GM21786 (cell line): Measurements from ENCODE around the gene ADM2.
"Not testable (repeated sequence)": the region's sequence is repeated elsewhere in the genome, so short reads cannot be mapped to it uniquely, and the experiment has no call there.

Experiments used
- ATAC-seq: cut with Tn5 transposase; IDR thresholded peaks from one replicate; pipeline ENCODE4 v1.9.1; 2021; ENCODE audit not compliant: unreplicated experiment

Gene ADM2, protein sequence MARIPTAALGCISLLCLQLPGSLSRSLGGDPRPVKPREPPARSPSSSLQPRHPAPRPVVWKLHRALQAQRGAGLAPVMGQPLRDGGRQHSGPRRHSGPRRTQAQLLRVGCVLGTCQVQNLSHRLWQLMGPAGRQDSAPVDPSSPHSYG

DNA sequence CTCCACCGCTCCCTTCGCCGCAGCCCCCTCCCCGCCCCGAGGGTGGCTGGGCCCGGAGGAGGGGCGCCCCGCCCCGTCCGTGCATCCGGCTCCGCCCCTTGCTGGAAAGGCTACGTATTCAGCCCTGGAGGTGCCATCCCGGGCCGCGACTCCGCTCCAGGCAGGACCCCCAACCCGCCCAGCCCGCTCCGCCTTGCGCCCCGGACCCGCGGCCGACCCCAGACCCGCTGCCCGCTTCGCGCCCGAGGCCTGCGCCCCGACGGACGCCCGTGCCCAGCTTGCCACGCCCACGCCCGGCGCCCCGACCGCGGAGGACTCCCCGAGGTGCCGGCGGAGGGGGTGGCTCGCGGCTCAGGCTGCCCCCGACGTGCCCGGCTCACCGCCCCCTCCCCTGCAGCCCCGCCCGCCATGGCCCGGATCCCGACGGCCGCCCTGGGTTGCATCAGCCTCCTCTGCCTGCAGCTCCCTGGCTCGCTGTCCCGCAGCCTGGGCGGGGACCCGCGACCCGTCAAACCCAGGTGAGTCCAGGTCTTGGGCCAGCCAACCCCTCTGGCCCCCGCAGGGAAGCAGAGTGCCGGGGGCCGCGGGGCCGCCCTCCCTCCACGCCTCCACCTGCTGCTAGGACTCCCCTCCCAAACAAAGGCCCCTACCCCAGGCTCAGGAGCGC, at the start of gene ADM2:
TSS of gene ADM2 (plus strand) at position 104 of the 667 bp plus-strand sequence. CDS start at position 409, 305 bp downstream.
- no peak for ATAC-seq

DNA sequence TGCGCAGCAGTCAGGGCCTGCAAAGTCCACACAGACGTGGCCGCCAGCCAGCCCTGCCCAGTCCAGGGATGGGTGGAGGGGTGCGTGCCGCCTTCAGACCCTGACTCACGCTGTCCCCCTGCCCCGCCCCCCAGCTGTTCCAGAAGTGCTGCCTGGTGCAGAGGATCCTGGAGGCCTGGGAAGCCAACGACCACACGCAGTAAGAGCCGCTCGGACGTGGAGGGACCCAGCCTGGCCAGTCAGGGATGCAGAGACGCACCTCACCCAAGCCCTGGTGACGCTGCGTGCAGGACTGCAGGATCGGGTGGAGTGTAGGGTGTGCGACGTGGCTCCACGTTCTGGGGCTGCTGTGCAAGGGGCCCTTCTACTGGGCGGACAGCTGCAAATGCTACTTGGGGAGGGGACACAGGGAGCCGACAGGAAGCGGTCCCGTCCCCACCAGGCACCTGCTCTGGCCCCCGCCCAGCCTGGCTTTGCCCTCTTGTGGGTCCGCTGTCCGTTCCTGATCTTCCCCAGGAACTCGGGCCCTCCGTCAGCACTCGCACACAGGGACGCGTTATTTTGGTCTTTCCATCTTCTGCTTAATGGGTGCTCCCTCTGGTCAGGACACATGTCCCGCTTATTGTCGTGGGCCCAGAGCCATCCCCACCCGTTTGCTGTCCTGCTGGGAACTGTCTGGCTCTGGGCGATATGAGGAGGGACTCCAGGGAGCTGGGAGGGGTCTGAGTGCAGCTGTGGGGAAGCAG, 49.0 kb upstream of the ADM2 start:
- no peak for ATAC-seq

DNA sequence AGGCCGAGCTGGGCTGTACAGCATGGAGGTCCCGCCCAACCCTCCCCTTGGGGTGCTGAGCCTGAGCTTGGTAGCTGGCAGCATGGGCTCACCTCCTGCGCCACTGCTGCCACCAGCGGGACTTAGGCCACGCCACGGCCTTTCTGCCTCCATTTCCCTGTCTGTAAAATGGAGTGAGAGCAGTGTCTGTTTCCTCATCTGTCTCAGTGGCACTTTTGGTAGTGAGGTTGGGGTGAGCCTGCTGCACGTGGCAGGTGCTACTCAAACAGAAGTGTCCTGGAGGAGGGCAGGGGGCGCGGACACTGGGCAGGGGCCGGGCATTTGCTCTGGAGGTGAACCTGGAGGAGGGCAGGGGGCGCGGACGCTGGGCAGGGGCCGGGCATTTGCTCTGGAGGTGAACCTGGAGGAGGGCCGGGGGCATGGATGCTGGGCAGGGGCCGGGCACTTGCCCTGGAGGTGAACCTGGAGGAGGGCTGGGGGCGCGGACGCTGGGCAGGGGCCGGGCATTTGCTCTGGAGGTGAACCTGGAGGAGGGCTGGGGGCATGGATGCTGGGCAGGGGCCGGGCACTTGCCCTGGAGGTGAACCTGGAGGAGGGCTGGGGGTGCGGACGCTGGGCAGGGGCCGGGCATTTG, 48.3 kb upstream of the ADM2 start:
- ATAC-seq, result not testable (repeated sequence)

DNA sequence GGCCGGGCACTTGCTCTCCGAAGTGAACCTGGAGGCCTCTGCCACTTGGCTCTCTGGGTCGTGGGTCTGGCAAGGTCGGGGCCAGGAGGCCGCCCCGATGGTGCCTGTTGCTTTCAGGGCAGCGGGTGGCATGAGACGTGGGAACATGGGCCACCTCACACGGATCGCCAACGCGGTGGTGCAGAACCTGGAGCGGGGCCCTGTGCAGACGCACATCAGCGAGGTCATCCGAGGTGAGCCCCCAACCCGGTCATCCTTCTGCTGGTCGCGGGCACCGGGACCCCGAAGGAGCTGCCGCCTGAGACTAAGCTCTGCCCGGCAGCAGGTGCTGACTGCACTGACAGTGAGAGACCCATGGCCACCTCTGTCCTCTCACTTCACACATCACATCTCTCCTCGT, 46.5 kb upstream of the ADM2 start:
- ATAC-seq, result no peak

DNA sequence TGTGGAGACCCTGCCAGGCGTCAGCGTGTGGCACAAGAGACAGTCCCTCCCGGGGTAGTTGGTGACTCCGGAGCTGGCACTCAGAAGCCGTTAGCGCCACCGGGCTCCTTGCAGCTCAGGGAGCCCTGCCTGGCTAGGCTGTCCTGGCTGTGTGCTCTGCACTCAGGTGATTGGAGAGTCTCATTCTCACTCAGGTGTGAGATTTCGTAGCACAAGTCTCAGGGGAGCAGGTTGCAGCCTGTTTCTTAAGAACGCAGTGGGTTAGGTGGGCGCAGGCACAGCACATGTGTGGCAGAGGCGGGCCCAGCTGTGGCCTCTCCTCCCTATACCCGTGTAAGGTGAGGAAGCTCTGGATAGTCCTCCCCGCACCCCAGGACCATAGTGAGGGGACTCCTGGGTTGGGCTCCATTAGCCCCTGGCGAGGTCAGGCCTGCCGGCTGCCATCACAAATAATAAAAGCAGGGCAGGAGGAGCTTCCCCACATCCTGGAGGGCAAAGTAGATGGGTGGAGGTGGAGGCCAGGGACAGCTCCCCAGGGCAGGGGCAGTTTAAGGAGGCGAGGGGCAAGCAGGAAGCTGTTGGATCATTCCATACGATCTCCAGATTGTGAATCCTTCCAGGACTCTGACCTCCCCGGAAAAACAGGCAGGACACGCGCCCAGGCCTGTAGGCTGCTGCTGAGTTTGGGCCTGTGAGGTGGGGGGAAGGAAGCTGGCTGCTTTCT, 45.9 kb upstream of the ADM2 start:
- ATAC-seq, result no peak

DNA sequence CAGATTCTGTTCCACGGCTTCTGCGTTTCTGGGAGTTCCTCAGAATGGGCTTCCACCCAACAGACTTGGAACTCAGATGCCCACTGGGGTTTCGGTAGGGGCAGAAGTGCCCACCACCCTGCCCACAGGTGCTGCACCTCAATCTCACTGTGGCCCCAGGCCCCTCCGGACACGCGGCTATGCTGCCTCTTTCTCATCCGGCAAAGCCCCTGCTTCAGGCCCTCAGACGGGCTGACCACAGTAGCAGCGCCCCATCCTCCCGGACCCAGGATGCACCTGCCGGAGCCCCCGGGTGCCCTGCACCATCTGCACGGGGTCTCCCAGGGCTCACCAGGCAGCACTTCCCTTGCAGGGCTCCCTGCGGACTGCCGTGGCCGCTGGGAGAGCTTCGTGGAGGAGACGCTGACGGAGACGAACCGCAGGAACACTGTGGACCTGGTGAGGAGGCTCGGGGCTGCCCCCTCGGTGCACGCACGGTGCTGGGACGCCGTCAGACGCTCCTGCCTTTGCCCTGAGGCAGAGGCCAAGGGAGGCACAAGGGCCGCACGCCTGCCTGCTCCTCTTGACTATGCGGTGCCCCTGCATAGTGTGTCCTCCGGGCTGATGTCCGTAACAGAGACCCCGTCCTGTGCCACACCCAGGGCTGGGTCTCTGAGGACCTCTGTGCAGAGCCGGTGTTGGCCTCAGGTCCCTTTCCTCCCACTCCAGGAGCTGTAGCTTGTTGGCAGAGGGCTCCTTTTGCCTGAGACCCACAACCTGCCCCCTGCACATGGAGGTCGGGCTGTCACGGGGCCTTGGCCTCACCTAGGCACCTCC, 45.1 kb upstream of the ADM2 start:
- ATAC-seq, result no peak

DNA sequence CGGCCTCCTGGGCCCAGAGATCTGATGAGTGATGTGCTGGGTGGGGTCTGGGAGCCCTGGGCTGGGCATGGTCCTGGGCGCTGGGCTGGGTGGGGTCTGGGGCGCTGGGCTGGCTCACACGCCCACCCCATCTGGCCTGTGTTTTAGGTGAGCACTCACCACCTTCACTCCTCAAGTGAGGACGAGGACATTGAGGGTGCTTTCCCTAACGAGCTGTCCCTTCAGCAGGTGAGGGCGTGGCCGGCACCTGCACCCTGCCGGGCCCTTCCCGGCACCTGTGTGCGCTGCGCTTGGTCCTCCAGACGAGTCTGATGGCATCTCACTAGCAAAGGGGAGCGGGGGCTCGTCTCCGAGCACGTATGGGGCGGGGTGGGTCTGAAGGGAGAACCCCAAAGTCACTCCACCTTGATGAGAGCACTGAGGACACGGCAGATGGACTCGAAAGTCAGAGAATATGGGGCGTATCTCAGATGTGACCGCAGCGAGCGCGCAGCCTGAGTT, 44.5 kb upstream of the ADM2 start:
- ATAC-seq, result no peak

DNA sequence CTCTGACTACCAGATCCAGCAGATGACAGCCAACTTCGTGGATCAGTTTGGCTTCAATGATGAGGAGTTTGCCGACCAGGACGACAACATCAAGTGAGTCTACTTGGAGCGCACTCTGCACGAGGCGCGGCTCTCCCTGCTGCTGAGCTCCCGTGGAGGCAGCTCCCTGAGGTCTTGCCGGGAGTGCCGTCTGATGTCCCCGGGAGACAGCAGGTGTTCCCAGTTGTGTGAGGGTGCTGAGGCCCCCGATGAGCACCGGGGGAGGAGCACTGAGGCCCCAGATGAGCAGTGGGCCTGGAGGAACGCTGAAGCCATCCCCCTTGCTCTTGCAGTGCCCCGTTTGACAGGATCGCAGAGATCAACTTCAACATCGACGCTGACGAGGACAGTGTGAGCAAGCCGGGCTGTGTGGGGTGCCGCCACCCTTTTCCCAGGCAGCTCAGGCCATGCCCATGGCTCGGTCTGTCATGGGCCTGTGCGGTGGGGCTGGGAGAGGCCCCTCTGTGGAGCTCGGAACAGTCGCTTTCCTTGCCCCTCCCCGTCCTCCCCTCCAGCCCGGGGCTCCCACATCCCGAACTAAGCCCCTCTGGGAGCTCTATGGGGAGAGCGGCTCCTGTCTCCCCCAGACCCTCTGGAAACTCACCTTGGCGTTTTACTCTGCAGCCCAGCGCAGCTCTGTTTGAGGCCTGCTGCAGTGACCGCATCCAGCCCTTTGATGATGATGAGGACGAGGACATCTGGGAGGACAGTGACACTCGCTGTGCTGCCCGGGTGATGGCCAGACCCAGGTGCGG, 43.6 kb upstream of the ADM2 start:
- ATAC-seq, result no peak

DNA sequence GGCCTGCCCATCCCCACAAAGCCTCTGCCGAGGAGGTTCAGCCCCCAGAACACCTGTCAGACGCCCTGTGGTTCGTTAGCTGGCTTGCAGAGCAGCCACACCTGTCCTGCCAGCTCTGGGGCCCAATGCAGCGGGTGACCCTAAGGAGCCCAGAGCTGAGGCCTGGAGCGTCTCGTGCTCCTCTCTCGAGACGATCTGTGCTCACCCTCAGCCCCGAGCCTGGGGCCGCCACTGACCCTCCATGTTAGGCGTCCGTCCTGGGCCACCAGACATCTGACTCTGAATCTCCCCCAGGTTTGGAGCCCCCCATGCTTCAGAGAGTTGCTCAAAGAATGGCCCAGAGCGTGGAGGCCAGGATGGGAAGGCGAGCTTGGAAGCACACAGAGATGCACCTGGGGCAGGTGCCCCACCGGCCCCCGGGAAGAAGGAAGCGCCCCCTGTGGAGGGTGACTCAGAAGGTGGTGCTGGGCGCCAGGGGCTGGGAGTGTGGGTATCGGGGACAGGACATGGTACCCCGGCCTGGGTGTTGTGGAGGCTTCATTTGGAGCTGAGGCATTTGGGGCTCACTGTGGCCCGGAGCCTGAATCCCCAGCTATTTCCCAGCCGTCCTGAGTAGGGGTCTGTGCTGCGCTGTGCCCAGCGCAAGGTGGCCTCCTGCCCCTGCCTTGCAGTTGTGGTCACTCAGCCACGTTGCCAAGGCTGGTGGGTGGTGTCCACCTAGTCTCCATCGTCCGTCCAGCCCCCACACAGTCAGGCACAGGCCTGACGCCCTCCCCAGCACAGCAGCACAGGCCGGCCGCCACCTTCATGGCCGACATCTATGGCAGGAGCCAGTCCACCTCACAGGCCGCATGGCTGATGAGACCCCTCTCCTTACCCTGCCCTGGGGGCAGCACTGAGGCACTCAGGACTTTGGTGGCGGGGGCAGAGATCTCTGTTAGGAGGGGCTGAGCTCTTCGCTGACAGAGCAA, 42.8 kb upstream of the ADM2 start:
- no peak for ATAC-seq

DNA sequence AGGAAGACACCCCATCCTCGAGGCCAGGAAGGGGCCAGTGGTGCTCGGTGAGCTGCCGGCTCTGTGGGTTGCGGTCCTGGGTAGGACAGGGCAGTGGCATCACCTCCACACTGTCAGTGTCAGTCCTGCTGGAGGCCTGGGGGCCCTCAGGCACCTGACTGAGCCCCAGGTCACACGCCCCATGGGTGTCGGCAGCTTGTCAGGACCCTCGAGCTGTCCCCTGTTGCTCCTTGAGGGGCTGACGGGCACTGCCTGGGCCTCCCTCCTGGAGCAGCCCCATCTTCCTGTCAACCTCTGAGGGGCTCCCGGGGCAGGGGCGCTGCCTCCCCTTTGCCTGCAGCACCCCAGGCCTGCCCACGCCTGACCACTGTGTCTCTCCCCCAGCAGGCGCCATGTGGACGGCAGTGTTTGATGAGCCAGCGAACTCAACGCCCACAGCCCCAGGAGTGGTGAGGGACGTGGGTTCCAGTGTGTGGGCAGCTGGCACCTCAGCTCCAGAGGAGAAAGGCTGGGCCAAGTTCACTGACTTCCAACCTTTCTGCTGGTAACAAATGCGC, 42.0 kb upstream of the ADM2 start:
- ATAC-seq, result no peak

DNA sequence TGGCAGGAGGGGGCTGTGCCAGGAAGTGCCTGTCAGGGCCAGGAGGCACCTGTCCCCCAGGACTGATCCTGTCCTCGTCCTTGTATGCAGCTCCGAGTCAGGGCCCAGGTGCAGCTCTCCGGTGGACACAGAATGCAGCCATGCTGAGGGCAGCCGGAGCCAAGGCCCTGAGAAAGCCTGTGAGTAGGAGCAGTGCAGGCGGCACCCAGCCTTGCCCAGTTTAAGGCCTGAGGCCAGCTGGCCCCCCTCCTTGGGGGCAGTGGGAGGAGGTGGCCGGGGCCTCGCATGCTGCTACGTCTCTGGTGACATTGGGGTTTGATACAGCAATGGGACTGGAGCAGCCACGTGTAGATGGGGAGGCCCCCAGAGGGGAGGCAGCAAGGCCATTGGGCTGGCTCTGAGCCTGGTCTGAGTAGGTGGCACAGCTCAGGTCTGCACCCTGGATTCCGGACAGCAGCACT, 41.4 kb upstream of the ADM2 start:
- no peak for ATAC-seq

DNA sequence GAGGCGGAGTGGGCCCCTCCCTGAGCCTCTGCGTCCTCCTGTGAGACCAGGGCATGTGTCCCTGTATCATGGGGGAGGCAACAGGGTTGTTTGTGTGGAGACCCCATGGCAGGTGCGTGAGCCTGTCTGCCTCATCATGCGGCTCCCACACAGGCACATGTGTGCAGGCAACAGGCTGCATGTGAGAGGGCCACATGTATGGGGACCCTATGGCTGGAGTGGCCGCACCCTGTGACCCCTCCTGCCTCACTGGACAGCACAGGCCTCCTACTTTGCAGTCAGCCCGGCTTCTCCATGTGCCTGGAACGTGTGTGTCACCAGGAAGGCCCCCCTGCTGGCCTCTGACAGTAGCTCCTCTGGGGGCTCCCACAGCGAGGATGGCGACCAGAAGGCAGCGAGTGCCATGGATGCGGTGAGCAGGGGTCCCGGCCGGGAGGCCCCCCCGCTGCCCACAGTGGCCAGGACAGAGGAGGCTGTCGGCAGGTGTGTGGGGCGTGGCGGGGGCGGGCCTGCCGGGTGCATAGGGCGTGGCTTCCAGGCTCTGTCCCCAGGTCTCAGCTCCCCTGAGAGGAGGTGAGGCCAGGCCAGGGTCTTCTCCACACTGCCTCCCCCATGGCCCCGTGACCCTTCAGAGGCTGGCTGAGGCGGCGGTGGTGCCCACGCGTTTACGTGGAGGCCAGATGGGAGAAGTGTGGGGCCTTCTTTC, 40.6 kb upstream of the ADM2 start:
- no peak for ATAC-seq

DNA sequence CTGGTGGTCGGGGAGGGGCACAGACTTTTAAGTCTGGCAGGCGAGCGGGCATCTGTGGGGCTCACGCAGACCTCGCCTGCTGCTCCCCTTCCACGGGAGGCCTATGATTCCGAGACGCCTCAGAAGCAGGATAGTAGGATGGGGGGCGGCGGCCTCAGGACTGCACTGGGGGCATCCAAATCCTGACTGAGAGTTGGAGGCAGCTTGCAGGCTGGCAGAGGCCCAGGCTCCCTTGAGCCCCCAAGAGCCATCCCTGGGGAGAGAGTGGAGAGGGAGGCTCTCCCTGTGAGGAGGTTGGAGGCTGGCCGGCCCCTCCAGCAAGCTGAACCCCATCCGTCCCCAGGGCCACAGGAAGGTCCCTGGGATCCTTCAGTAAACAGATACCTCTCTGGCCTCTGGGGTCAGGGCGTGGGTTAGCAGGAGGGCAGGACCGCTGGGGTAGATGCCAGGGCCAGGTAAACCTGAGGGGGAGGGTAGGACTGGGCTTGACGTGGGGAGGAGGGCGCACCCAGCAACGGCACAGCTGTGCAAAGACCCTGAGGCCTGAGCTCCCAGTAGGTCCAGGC, 39.8 kb upstream of the ADM2 start:
- ATAC-seq, result no peak

DNA sequence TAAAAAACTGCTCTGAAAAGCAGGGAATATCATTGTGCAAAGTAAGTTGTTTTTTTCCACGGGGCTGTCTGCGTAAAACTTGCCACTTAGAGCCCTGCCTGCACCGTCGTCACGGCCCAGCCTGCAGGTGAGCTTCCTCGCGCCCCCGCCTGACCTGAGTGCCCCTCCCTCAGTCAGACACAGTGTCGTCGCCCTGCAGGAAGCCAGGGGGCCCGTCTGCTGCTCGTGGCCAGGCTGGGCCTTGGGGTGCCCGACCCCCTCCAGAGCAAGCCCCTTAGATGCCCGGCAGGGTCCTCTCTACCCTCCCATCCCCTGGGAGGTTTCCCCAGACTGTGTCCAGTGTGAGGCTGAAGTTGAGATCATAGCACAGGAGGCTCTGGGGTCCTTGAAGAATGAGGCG, 38.1 kb upstream of the ADM2 start:
- ATAC-seq, result no peak

DNA sequence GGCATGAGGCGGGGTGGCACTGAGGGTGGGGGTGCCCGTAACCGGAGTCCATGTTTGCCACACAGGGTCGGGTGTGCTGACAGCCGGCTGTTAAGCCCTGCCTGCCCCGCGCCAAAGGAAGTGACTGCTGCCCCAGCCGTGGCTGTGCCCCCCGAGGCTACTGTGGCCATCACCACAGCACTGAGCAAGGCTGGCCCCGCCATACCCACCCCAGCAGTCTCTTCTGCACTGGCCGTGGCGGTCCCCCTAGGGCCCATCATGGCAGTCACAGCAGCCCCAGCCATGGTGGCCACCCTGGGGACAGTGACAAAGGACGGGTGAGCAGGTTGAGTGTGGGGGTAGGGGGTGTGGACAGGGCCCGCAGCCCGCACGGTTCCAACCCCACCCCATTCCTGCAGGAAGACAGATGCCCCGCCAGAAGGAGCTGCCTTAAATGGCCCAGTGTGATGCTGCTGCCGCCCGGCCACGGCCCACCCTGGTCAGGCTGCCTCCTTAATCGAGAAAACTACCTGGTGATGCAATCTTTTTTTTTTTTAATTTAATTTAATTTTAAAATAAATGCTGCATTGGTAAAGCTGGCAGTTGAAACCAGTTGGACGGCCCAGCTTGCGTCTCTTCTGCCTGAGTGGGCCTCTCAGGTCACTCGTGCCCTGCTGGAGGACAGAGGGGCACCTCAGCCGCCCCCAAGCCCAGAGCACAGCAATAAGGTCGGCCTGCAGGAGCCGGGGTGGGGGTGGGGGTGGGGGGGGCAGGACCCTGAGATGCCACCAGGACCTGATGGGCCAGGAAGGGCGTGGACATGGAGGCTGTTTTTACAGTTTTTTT, 37.3 kb upstream of the ADM2 start:
- no peak for ATAC-seq

DNA sequence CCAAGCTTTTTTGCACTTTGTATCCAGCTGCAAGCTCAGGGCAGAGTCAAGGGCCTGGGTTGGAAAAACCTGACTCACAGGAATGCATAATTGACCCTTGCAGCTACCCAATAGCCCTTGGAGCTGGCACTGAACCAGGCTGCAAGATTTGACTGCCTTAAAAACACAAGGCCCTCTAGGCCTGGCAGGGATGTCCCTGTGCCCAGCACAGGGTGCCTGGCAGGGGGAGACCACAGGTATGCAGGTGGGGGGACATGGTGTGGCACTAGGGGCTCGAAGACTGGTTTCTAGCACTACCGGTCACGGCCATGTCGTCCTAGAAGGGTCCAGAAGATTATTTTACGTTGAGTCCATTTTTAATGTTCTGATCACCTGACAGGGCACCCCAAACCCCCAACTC, 36.7 kb upstream of the ADM2 start:
- no peak for ATAC-seq
